ENCODE measurements around the gene SUDS3.

SUDS3 gene

GRCh38 chr12:118455327-118455726, 79.0 kb downstream of the SUDS3 start:
- TF ChIP-seq ZFX (IDR thresholded peaks at IDR 0.05), result no peak
- TF ChIP-seq, protein P1, sequence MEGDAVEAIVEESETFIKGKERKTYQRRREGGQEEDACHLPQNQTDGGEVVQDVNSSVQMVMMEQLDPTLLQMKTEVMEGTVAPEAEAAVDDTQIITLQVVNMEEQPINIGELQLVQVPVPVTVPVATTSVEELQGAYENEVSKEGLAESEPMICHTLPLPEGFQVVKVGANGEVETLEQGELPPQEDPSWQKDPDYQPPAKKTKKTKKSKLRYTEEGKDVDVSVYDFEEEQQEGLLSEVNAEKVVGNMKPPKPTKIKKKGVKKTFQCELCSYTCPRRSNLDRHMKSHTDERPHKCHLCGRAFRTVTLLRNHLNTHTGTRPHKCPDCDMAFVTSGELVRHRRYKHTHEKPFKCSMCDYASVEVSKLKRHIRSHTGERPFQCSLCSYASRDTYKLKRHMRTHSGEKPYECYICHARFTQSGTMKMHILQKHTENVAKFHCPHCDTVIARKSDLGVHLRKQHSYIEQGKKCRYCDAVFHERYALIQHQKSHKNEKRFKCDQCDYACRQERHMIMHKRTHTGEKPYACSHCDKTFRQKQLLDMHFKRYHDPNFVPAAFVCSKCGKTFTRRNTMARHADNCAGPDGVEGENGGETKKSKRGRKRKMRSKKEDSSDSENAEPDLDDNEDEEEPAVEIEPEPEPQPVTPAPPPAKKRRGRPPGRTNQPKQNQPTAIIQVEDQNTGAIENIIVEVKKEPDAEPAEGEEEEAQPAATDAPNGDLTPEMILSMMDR (conservative IDR thresholded peaks at IDR 0.05), result no peak

GRCh38 chr12:118456741-118457140, 80.4 kb downstream of the SUDS3 start:
- no peak overlapping the region for H3K27ac ChIP-seq
- TF ChIP-seq ZFX (IDR thresholded peaks at IDR 0.05), result no peak
- TF ChIP-seq, protein P1 (conservative IDR thresholded peaks at IDR 0.05), result no peak

More at GRCh38 chr12:118455327-118455726, 79.0 kb downstream of the SUDS3 start:
- no peak overlapping the region for H3K27ac ChIP-seq

GRCh38 chr12:118459110-118459509, 82.8 kb downstream of the SUDS3 start:
- no peak overlapping the region for H3K27ac ChIP-seq
- TF ChIP-seq, protein P1 (conservative IDR thresholded peaks at IDR 0.05), result no peak
- TF ChIP-seq ZFX (IDR thresholded peaks at IDR 0.05), result no peak

DNA sequence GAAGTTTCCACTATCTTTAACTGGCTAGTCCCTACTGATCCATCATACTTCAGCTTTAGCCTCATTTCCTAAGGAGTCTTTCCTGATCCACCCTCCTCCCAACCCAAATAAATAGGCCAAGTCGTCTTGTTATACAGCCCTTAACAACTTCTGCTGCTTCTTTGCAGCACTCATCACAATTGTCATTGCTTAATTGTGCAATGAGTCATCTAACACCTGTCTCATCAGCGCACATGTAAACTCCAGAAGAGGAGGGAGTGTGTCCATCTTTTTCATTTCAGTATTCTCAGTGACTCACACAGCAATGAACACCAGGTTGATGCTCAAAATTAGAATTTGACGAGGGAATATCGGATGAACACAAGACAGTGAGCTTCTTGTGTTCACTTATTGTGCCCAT, 87.3 kb downstream of the SUDS3 start:
- TF ChIP-seq, protein P1 (conservative IDR thresholded peaks at IDR 0.05), result no peak
- TF ChIP-seq ZFX (IDR thresholded peaks at IDR 0.05), result no peak
- H3K27ac ChIP-seq, result no peak overlapping the region

- TF ChIP-seq, protein P1 (conservative IDR thresholded peaks at IDR 0.05), result no peak
- no peak for TF ChIP-seq ZFX (IDR thresholded peaks at IDR 0.05)
- H3K27ac ChIP-seq, result no peak overlapping the region
Measured at GRCh38 chr12:118465706-118466105, 89.4 kb downstream of the SUDS3 start.

Measured in C4-2B (cell line).